Stimulated activated CD4-positive, alpha-beta T cell treated with anti-CD3 and anti-CD28 coated beads, Interleukin-4, amount 100 ng/mL, for 24 hours (primary cell): ENCODE data around the gene C2orf76.
"Not testable (repeated sequence)": the region's sequence is repeated elsewhere in the genome, so short reads cannot be mapped to it uniquely, and the experiment has no call there.

Experiments used
- DNase-seq: peaks from one replicate; pipeline ENCODE4 v3.0.0-alpha.2; 2020

The C2orf76 gene

DNA sequence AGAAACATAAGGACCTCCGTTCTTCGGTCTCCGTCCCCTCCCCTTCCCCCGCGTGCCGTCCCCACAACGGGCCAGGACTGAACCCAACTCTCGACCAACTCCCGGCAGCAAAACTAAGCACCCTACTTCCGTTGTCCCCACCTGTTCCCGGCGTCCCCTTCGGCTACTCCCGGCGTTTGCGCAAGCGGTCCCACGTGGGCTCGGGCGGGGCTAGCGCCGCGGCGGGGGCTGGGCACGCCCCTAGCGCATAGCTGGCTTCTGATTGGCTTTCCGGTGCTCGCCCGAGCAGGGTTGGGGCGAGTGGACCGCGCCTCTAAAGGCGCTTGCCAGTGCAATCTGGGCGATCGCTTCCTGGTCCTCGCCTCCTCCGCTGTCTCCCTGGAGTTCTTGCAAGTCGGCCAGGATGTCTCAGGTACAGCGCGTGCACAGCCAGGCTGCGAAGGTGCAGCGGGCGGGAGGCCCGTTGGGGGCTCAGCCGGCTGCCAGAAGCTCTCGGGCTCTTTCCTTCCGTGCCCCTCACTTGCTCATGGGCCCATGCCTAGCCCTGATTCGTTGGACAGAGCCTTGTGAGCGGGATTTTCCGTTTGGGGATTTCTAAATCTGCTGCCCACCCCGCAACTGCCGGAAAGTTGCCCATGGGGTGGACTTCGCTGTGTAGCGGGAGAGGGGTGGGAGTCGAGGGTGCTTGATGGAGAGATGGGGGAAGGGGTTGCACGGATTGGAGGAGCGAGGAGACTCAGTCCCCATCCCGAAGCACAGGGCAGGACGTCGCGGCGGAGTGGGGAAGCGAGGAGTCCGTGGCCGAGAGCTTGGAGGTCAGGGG is at the start of gene C2orf76, which contains the start of gene DBI:
Gene C2orf76, minus strand, starts transcription at position 186 of the 823 bp plus-strand sequence. CDS start 26,875 bp downstream, outside the sequence.
Gene DBI, plus strand, starts transcription at position 329 of the 823 bp plus-strand sequence. Its CDS starts 75 bp downstream, at position 404.
- peak; percentile 93 for DNase-seq

DNA sequence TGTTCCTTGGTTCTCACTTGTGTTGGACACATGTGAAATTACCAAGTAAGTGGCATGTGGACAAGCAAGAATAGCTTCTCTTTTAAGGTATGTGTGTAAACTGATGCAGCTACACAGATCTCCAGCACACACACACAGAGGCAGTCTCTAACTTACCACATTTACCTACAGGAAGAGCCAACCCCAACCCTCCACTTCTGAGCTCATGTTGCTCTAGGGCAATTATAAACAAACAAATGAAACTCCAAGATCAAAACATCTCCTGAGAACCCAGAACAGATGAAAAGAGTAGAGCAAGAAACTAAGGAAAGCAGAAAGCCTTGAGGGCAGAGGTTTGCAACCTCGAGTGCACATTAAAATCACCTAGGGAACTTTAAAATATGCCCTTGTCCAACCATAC is 49.0 kb upstream of the C2orf76 start:
- no peak for DNase-seq

DNA sequence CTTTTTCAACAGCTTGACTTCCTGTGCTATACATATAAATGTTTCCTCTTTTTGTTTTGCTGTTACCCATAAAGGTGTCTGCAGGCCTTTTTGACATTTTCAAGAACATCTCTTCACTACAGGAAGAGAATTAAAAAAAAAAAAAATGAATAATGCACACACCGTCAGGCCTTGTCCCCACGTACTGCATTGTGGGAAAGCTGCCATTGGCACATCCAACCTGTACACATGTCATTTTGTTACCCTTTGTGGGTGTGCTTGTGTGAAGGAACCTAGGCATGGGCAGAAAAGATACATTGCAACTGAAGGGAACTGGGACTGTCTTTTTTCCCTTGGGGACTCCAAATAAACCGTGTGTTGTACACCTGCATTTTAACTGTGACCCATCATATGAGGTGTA is 48.3 kb upstream of the C2orf76 start:
- no peak for DNase-seq

DNA sequence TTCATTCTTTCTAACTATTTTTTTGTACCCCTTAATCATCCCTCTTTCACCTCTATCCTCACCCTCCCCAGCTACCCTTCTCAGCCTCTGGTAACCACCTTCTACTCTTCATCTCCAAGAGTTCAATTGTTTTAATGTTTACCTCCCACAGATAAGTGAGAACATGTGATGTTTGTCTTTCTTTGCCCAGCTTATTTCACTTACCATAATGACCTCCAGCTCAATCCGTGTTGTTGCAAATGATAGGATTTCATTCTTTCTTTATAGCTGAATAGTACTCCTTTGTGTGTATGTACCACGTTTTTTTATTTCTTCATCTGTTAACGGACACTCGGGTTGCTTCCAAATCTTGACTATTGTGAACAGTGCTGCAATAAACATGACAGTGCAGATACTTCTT is 42.9 kb upstream of the C2orf76 start:
- DNase-seq: no peak

DNA sequence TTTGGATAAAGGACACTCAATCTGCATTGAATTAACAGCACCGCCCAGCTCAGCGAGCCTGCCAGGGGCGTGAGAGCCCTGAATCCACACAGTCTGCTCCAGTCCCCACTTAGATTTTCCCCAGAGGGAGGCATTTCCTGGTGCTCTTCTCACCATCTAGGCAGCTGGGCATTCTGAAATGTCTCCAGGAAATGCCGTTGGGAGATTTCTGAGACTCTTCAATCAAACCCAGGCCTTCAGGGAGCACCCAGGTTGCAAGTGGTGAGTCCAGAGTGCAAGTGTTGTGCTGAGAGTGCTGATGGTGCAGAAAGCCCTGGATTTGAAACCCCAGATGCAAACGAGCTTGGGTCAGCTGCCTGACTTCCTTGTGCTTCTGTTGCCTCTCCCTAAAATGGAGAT is 41.6 kb upstream of the C2orf76 start:
- DNase-seq: no peak

DNA sequence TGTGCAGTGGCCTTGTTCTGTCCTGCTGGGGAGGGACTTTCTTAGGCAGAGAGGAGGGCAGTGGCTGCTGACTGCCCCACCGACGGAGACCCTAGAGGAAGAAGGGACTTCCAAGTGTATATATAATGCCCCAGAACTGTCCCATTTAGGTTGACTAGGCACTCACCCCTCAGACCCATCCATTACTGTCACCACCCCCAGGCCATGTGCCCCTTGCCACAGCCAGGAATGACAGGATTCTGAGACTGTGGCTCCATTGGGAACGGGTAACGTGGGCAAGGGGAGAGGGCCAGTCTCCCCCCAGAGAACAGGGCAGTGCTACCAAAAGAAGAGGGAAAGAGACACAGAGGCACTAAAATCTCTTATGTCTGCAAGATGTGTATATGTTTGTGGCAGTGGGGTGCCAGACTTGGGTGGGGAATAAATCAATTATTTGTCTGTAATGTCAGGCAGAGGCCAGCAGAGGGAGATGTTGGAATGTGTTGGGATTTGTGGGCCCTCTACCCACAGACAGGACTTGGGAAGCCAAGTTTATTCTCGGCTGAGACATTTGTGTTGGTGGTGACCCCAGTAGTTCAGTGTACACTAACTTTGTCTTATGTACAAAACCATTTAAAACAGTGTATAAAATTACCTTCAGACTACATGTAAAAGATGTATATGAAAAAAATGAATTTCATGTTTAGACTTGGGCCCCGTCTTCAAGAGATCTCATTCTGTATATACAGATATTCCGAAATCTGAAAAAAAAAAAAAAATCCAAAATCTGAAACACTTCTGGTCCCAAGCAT is 41.0 kb upstream of the C2orf76 start:
- DNase-seq: peak; percentile 15

DNA sequence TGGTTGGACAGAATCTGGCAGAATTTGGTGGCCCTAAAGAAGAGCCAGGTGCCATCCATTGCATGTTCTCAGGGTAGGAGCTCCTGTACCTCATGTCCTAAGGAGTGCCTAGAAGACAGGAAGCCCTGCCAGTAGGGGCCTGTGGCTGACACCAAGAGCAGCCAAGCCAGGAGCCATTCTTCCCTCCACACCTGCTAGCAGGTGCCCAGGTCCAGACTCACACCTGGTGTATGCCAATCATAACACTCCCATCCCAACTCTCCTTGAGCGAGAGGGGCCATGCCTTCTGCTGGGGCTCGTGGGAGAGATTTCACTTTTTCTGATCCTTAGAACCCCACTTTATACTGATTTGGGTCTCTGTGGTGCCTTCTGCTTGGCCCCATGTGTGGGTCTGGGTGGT is 38.5 kb upstream of the C2orf76 start:
- no peak for DNase-seq

DNA sequence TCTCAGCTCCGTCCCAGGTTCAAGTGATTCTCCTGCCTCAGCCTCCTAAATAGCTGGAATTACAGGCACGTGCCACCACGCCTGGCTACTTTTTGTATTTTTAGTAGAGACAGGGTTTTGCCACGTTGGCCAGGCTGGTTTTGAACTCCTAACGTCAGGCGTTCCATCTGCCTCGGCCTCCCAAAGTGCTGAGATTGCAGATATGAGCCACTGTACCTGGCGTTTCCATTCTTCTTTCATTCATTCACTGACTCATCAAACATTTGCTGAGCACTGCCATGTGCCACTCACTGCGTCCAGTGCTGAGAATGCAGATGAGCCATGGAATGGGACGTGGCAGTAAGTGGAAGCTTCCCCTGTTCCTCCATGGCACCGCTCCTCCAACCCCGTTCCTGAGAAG is 37.0 kb upstream of the C2orf76 start:
- not testable (repeated sequence) for DNase-seq

DNA sequence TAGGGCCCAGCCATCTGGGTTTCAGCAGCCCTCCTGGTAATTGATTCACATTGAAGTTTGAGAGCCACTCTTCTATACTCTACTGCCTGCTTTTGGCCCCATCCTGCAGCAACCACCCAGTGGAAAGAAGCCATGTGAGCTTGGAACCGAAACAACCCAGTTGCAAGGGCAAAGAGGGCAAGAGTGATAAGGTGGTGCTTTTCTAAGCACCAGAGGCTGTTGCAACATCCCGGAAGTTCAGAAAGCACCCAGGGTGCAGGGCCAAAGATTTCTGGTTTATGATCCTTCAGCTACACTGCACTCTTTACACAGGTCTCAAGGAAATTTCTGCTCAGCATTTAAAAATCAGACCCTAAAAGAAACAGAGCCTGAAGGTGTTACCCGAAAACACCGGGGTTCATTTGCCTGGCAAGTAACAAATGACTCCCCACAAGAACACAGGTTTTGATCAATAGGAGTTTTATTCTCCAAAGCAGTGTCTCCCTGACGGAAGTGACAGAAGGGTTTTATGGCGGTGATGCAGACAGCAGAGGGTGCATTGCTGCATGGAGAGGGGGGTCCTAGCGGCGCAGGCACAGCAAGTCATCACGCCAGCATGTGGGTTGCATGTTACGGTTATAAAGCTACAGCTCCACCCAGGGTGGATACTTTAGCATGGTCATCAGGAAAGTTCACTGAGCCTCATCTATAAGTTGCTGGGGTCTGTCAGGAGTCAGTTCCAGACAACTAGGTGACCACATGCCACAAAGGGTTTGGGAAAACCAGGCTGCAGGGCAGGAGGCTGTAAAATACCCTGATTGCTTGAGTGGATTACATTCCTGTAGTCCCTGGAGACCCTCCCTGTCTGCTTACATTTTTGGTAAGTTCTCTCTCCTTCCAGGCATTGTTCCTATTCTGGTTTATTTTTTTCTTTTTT is 36.3 kb upstream of the C2orf76 start:
- DNase-seq: no peak

DNA sequence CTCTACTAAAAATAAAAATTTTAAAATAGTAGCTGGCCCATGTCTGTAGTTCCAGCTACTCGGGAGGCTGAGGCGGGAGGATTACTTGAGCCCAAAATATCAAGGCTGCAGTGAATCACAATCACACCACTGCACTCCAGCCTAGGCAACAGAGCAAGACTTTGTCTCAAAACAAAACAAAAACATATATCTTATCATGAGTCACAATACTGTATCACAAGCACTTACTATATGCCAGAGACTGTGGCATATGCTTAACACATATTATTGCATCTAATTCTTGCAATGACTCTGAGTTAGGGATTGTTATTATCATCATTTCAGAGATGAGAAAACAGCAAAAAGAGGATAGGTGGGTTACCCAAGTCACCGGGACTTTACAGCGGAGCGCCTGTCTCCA is 35.5 kb upstream of the C2orf76 start:
- no peak for DNase-seq

DNA sequence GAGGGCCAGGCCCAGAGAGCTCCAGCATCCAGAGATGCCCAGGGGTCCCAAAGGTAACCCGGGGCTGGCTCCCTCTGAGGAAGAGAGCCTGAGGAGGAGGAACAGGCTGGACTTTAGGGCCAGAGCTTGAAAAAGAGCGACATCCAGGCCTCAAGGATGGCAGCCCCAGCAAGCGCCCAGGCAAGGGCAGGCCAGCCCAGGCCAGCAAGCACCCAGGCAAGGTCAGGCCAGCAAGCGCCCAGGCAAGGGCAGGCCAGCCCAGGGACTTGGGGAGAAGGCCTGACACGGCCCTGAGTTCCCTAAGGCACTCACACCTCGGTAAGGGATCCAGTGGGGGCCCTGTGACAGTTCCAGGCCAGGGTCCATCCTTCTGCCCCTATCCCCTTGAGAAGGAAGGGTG is 30.6 kb upstream of the C2orf76 start:
- no peak for DNase-seq

DNA sequence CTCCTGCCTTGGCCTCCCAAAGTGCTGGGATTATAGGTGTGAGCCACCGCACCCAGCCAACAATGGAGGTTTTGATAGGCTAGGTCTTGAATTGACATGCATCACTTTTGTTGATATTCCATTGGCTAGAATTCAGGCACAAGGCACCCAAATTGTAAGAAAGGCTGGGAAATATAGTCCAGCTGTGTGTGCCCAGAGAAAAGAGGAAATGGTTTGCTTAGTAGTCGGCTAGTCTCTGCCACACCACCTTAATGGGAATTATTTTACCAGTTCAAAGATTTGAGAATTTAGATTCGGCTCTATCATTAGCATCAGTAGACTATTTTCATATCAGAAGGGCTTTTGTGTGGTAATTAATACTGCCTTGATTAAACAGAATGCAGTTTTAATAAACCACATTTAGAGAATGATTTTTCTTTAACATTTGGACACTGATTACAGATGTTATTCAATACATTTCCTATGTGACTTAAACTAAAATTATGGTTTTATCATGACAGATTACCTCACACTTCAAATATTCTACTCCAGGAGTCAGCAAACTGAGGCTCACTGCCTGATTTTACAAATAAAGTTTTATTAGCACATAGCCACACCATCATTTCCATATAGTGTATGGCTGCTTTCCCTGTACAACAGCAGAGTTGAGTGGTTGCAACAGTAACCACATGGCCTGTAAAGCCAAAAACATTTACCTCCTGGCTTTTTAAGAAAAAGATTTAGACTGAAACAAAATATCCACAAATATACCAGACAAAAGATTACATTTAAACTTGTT is 27.5 kb upstream of the C2orf76 start:
- DNase-seq: no peak

DNA sequence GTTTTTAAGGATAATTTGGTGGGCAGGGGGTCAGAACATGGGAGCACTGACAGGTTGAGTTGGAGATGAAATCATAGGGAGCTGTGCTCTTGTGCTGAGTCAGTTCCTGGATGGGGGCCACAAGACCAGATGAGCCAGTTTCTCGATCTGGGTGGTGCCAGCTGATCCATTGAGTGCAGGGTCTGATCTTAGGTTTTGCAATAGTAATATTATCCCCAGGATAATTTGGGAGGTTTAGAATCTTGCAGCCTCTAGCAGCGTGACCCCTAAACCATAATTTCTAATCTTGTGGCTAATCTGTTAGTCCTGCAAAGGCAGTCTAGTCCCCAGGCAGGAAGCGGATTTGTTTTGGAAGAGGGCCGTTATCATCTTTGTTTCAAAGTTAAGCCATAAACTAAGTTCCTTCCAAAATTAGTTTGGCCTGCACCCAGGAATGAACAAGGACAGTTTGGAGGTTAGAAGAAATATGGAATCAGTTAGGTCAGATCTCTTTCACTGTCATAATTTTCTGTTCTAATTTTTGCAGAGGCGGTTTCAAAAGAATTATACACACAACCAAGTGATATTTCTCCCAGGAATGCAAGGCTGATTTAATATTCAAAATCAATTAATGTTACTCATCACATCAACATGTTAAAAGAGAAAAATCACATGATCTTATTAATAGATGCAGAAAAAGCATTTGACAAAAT is 23.1 kb upstream of the C2orf76 start:
- DNase-seq: no peak

DNA sequence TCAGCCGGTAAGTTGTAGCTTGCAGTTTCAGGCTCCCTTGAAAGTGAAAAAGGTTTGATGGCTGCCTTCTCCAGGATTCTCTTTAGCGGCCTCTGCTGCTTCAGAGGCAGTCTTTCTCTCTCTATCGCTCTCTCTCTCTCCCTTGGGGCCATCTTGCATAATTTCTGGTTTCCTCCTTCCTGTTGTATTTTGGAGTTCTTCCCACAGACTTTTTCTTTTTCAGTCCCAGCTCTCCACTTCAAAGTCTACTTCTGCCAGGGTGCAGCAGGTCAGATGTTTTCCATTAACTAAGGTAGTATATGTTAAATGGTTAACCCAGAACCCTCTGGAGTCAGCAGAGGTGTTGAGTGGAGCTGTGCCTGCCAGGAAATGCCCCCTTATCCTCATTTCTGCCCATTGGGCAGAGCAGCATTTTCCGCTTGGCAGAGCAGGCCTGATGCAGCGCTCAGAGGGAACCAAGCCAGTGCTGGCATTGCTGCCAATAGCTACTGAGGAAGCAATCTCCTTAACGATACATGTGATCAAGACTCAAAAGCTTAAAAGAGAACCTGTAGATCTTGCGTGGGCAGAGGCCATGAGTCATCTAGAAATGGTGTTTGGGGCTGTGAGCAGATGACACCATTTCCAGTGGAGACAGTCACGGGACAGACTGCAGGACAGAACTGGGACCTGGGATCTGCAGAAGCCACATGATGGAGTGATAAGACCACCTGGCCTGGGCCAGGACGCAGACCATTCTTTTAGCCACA is 20.9 kb upstream of the C2orf76 start:
- DNase-seq: peak; percentile 45

DNA sequence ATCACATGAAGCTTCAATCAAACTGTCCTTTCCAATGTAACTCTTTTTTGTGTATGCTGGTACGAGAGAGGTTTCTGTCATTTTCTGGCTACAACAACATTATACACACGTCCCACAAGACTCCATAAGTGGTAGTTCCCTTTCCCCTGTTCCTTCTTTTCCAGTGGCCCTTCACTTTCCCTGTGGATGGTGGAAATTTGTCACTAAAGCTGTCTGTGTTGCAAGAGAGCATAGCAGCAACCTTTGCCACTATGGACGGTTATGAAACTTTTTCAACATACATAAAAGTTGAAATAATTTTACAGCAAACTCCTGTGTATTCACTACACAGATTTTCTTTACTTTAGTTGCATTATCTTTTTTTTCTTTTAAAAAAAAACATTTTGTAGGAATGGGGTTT is 18.8 kb upstream of the C2orf76 start:
- no peak for DNase-seq

DNA sequence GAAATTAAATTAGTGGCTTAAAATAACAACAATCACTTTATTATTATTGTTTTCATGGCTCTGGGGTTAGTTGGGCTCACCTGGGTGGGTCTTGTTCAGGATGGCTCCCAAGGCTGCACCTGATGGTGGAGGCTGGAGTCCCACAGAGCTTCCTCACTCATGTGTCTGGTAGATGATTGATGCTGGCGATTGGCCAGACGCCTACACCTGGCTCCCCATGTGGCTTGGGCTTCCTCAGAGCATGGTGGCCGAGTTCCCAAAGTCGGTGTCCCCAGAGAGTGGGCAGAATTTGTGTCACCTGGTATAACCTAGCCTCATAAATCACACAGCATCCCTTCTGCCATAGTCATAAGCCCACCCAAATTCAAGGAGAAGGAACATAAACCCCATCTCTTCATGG is 18.3 kb upstream of the C2orf76 start:
- DNase-seq: no peak

DNA sequence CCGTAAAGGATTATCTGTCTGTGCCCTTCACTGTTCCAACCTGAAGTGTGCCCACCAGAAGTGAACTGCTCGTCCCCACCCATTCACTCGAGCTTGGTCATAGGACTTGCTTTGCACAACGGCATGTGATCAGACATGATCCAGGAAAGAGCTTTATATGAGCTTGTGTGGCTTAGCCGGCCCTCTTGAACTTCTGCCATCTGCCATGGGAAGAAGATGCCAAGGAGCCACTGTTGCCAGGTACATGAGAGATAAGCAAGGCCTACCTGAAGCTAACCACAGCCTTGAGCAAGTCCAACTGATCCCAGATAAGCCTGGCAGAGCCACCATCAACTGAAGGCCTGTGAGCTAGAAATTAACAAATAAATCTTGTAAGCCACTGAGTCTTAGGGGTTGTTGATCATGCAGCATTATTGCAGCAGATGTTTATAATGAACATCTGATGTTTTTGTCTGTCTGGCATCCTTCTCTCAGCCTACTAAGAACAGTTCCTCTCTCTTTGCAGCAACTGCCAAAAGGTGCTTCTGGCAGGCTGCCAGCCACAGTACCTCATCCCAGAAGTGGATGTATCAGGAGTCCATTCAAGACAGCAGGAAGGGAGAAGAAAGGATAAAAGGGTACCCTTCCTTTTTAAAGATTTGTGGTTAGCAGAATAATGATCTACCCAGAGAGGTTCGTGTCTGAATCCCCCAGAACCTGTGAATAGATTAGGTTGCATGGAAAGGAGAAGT is 16.9 kb upstream of the C2orf76 start:
- DNase-seq: no peak

DNA sequence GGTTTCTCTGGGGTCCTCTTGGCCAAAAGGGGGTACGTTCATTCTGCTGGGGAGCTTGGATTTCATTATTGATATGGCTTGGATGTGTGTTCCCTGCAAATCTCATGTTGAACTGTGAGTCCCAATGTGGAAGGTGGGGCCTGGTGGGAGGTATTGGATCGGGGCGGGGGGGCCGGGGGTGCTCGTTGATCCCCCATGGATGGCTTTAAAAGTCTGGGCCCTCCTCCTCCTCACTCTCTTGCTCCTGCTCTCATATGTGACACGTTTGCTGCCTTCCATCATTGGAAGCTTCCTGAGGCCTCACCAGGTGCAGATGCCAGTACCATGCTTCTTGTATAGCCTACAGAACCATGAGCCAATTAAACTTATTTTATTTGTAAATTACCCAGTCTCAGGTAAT is 11.9 kb upstream of the C2orf76 start:
- DNase-seq: no peak

DNA sequence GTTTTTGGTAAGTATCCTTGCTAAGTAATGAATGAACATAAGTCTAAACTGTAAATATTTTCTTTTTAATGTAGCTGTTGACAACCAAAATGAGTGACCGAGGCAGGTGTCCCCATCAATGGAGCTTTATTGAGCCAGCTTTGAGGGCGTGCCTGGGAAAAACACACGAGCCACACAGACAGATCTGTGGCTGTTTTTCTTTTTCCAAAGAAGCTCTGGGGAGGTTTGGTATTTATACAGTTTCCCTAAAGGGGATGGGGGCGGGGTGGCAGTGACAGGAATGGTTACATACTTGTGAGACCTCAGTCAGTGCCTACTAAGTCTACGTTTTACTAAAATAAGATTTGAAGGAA is 11.3 kb upstream of the C2orf76 start:
- DNase-seq: no peak
